Measurements from ENCODE around the gene AK9.

GRCh38 chr6:109660526-109661320 lies 30.3 kb downstream of the AK9 start:
- TF ChIP-seq SIX5 (IDR thresholded peaks at IDR 0.05; ENCODE audit: low read depth, low read length, severe bottlenecking) (no peak), BRCA1 (IDR thresholded peaks at IDR 0.05; ENCODE audit: low read depth, low read length) (no peak), POLR2A (IDR thresholded peaks at IDR 0.05; ENCODE audit: low read depth, low read length) (no peak), BCL11A (IDR thresholded peaks at IDR 0.05; ENCODE audit: low read depth, low read length) (no peak), CTCF (IDR thresholded peaks at IDR 0.05 in 2 of 3, conservative IDR thresholded peaks at IDR 0.05 in 1 of 3; ENCODE audit: control insufficient read depth in 2 of 3, extremely low read depth in 1 of 3, insufficient read depth in 1 of 3, low read depth in 3 of 3, low read length in 3 of 3) (no peak), BCLAF1 (IDR thresholded peaks at IDR 0.05) (no peak)

Measured in GM12878 (cell line).